PC-9 (cell line): ENCODE results near the gene CAST.

Experiments
- EZH2 ChIP-seq: fragments of 200-600 bp; sonication (generic); IDR thresholded peaks from 2 replicates; pipeline ENCODE4 v1.8.0; 2017; ENCODE audit warnings: antibody characterized with exemption, low read depth
- TF ChIP-seq, protein P1 (sequence below): fragments of 200-600 bp; sonication (generic); conservative IDR thresholded peaks from 2 replicates; pipeline ENCODE4 v1.6.1; 2017; ENCODE audit warnings: mixed run types, antibody characterized with exemption, mild to moderate bottlenecking, moderate library complexity

DNA sequence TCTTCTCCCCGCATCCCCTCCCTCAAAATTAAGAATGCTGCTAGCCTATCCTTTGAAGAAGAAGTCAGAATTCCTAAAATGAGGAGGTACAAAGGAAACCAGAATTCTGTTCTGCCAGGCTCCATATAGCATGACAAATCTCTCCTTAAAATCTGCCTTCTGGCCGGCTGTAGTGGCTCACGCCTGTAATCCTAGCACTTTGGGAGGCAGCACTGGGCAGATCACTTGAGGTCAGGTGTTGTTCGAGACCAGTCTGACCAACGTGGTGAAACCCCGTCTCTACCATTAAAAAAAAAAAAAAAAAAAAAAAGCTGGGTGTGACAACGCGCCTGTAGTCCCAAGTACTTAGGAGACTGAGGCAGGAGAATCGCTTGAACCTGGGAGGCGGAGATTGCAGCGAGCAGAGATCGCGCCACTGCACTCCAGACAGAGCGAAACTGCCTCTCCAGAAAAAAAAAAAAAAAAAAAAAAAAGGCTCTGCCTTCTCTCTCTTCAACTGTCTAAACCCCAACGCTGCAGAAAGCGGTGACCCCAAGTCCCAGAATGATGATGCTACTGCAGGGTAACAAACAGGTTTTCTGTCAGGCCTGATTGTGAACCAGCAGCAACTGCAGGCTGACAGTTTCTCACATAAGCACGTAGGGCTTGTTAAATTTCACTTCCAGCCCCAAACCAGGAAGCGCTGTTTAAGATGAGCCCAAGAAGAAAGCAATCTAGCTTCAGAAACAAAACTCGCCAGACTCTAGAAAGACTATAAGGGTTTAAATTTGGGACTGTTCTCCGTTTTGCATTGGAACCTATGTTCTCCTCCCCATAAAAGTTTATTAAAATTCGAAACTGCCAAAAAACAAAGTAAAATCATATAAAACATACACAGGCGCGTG lies 963 bp upstream of the CAST start:
- TF ChIP-seq, protein P1, sequence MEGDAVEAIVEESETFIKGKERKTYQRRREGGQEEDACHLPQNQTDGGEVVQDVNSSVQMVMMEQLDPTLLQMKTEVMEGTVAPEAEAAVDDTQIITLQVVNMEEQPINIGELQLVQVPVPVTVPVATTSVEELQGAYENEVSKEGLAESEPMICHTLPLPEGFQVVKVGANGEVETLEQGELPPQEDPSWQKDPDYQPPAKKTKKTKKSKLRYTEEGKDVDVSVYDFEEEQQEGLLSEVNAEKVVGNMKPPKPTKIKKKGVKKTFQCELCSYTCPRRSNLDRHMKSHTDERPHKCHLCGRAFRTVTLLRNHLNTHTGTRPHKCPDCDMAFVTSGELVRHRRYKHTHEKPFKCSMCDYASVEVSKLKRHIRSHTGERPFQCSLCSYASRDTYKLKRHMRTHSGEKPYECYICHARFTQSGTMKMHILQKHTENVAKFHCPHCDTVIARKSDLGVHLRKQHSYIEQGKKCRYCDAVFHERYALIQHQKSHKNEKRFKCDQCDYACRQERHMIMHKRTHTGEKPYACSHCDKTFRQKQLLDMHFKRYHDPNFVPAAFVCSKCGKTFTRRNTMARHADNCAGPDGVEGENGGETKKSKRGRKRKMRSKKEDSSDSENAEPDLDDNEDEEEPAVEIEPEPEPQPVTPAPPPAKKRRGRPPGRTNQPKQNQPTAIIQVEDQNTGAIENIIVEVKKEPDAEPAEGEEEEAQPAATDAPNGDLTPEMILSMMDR = no peak
- TF ChIP-seq EZH2 = no peak
